Loucy (cell line): ENCODE data around the gene RABIF.

Experiments
- H2AFZ ChIP-seq: fragments of 200-600 bp; sonication (generic); 2 replicates; pipeline ENCODE4 v1.6.0; 2016; ENCODE audit warnings: antibody characterized with exemption, mild to moderate bottlenecking, low read length, moderate library complexity
- H3F3A ChIP-seq: fragments of 200-600 bp; 2 replicates; pipeline ENCODE4 v1.6.0; 2016; ENCODE audit warnings: antibody characterized with exemption, low read depth, mild to moderate bottlenecking
- H3K27me3 ChIP-seq: fragments of 200-600 bp; sonication (generic); 2 replicates; pipeline ENCODE4 v1.6.1; 2014; ENCODE audit warnings: low read length, mild to moderate bottlenecking; ENCODE audit not compliant: insufficient read depth, poor library complexity, severe bottlenecking
- H3K36me3 ChIP-seq: fragments of 200-600 bp; sonication (generic); 2 replicates; pipeline ENCODE4 v1.6.1; 2016; ENCODE audit warnings: low read length; ENCODE audit not compliant: insufficient read depth
- H3K4me1 ChIP-seq: fragments of 200-600 bp; sonication (generic); 2 replicates; pipeline ENCODE4 v1.5.1; 2014; ENCODE audit warnings: low read length, mild to moderate bottlenecking; ENCODE audit not compliant: insufficient read depth, poor library complexity, severe bottlenecking
- H3K4me2 ChIP-seq: fragments of 200-600 bp; sonication (generic); 2 replicates; pipeline ENCODE4 v1.6.0; 2014; ENCODE audit warnings: antibody characterized with exemption, low read length, low read depth, mild to moderate bottlenecking; ENCODE audit not compliant: poor library complexity, severe bottlenecking
- H3K4me3 ChIP-seq: fragments of 200-600 bp; sonication (generic); 2 replicates; pipeline ENCODE4 v1.5.1; 2014; ENCODE audit warnings: low read length, mild to moderate bottlenecking, mixed read lengths; ENCODE audit not compliant: poor library complexity, severe bottlenecking
- H3K79me2 ChIP-seq: fragments of 200-600 bp; sonication (generic); 2 replicates; pipeline ENCODE4 v1.6.1; 2014; ENCODE audit warnings: low read length; ENCODE audit not compliant: insufficient read depth
- H3K9ac ChIP-seq: fragments of 200-600 bp; sonication (generic); 2 replicates; pipeline ENCODE4 v1.6.0; 2014; ENCODE audit warnings: mild to moderate bottlenecking, low read depth, low read length, moderate library complexity; ENCODE audit not compliant: poor library complexity, severe bottlenecking
- H3K9me2 ChIP-seq: fragments of 200-600 bp; sonication (generic); replicated peaks from 2 replicates; pipeline ENCODE4 v1.6.1; 2016; ENCODE audit warnings: low read depth, low read length, mixed read lengths
- H3K9me3 ChIP-seq: fragments of 200-600 bp; sonication (generic); 2 replicates; pipeline ENCODE4 v1.6.1; 2014; ENCODE audit warnings: mild to moderate bottlenecking, antibody characterized with exemption, low read length, low read depth; ENCODE audit not compliant: insufficient read depth
- H4K20me1 ChIP-seq: fragments of 200-600 bp; sonication (generic); 2 replicates; pipeline ENCODE4 v1.6.0; 2014; ENCODE audit warnings: antibody characterized with exemption, low read length, mild to moderate bottlenecking; ENCODE audit not compliant: insufficient read depth, poor library complexity, severe bottlenecking
- EZH2phosphoT487 ChIP-seq: fragments of 200-600 bp; IDR thresholded peaks from 2 replicates; pipeline ENCODE4 v1.6.1; 2018; ENCODE audit warnings: antibody characterized with exemption, mild to moderate bottlenecking, moderate library complexity, borderline replicate concordance
- TF ChIP-seq, protein P1 (sequence below): fragments of 200-600 bp; sonication (generic); conservative IDR thresholded peaks from 2 replicates; pipeline ENCODE4 v1.5.1; 2014; ENCODE audit warnings: mild to moderate bottlenecking, antibody characterized with exemption, low read length

RABIF gene

DNA sequence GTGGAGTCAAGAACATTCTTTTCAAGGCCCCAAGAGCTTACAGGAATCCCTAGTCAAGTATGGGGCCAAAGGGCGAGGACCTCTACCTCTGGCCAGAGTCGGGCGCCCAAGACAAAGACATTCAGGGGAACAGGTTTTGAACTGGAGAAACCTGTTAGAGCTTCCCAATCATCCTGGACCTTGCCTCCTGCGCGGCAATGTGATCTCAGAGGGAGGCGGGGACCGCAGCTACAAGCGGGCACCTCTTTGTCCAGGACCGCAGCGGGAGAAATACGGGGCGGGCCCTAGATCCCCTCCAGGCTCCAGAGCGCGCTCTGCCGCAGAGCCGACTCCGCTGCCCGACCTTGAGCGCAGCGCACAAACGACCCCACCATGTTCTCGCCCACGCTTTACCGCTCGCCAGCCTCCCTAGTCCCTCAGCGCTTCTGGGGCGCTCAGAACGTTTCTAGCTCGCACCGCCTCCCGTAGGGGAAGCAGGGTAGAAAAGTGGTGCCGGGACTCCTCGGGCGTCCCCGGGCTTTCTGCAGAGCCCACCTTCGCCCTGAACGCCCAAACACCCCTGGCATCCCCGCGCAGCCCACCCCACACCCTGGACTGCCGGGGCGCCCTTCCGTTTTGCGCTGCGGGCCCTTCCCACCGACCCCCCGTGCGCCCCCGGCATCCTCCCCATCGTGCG, 28.1 kb downstream of the RABIF start:
- Histone ChIP-seq H3K4me2 (peak overlapping the region; percentile 68), H3K27me3 (no peaks in the 10 kb centered on the region), H2AFZ (0 out of 2 replicates have a peak overlapping the region, but pooled peaks have one; percentile 78), H3K4me3 (peak overlapping the region; percentile 64), H4K20me1 (no peaks in the 10 kb centered on the region), H3K9me3 (no peaks in the 10 kb centered on the region), H3K9ac (no peak overlapping the region), H3F3A (no peaks in the 10 kb centered on the region), H3K9me2 (no peaks in the 10 kb centered on the region), H3K79me2 (no peaks in the 10 kb centered on the region), H3K4me1 (no peaks in the 10 kb centered on the region), H3K36me3 (no peaks in the 10 kb centered on the region)
- TF ChIP-seq, protein P1, sequence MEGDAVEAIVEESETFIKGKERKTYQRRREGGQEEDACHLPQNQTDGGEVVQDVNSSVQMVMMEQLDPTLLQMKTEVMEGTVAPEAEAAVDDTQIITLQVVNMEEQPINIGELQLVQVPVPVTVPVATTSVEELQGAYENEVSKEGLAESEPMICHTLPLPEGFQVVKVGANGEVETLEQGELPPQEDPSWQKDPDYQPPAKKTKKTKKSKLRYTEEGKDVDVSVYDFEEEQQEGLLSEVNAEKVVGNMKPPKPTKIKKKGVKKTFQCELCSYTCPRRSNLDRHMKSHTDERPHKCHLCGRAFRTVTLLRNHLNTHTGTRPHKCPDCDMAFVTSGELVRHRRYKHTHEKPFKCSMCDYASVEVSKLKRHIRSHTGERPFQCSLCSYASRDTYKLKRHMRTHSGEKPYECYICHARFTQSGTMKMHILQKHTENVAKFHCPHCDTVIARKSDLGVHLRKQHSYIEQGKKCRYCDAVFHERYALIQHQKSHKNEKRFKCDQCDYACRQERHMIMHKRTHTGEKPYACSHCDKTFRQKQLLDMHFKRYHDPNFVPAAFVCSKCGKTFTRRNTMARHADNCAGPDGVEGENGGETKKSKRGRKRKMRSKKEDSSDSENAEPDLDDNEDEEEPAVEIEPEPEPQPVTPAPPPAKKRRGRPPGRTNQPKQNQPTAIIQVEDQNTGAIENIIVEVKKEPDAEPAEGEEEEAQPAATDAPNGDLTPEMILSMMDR: no peak
- TF ChIP-seq EZH2phosphoT487: no peak

DNA sequence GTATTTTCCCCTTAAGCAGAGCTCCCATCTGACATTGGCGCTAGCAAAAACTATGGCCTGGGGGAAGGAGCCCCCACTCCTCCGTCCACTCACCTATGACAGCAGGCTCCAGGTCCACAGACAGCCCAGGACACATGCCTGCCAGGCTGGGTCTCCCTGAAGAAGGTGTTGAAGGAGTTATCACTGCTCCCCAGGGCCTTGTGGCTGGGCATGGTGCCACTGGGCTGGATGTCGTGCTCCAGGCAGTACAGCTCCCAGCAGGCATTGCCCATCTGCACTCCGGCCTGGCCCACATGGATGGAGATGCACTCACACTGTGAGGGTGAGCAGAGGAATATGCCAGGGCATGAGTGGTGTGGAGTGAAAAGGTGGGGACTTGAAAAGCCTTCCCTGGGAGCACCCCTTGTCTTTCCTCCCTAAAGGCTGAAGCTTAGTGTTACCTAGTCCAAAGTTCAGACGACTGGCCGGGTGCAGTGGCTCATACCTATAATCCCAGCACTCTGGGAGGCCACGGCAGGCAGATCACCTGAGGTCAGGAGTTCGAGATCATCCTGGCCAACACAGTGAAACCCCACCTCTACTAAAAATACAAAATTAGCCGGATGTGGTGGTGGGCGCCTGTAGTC, 30.0 kb downstream of the RABIF start:
- H3K9me2 ChIP-seq: no peaks in the 10 kb centered on the region
- no peaks in the 10 kb centered on the region for H3K27me3 ChIP-seq
- no peaks in the 10 kb centered on the region for H3K36me3 ChIP-seq
- H3K4me1 ChIP-seq: no peaks in the 10 kb centered on the region
- no peaks in the 10 kb centered on the region for H3K9me3 ChIP-seq
- H2AFZ ChIP-seq: no peak overlapping the region
- H3K9ac ChIP-seq: no peak overlapping the region
- no peak for TF ChIP-seq EZH2phosphoT487
- TF ChIP-seq, protein P1: no peak
- no peak overlapping the region for H3K4me3 ChIP-seq
- H3K79me2 ChIP-seq: no peaks in the 10 kb centered on the region
- no peak overlapping the region for H3K4me2 ChIP-seq
- H4K20me1 ChIP-seq: no peaks in the 10 kb centered on the region
- no peaks in the 10 kb centered on the region for H3F3A ChIP-seq

DNA sequence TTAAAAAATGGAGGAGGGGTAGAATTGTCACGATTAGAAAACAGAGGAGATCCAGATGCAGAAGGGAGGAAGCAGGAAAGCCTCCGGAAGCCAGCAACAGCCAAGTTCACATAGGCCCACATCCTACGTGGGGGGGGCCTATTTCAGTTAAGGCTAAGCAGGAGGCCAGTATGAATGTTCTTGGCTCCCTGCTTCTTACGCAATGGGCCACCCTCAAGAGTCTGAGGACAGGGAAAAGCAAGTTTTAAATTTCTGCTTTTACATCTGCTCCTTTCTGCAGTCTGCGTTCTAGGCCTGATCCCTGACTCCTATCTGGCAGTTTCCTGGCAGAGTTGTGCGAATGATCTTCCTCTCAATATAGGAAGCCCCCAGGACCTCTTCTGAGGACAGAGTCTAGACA, 30.6 kb downstream of the RABIF start:
- no peak overlapping the region for H3K4me3 ChIP-seq
- TF ChIP-seq, protein P1: no peak
- no peak for TF ChIP-seq EZH2phosphoT487
- no peaks in the 10 kb centered on the region for H3K4me1 ChIP-seq
- H3F3A ChIP-seq: no peaks in the 10 kb centered on the region
- H2AFZ ChIP-seq: no peak overlapping the region
- no peaks in the 10 kb centered on the region for H3K9me2 ChIP-seq
- H4K20me1 ChIP-seq: no peaks in the 10 kb centered on the region
- no peaks in the 10 kb centered on the region for H3K36me3 ChIP-seq
- H3K27me3 ChIP-seq: no peaks in the 10 kb centered on the region
- H3K79me2 ChIP-seq: no peaks in the 10 kb centered on the region
- no peak overlapping the region for H3K4me2 ChIP-seq
- no peaks in the 10 kb centered on the region for H3K9me3 ChIP-seq
- no peak overlapping the region for H3K9ac ChIP-seq
